Activated CD4-positive, alpha-beta T cell treated with anti-CD3 and anti-CD28 coated beads for 24 hours (primary cell): ENCODE results near the gene SYT9.
"Not testable (repeated sequence)": the region's sequence is repeated elsewhere in the genome, so short reads cannot be mapped to it uniquely, and the experiment has no call there.

Source experiments
- DNase-seq, 2 donors: peaks; one replicate each; pipeline ENCODE4 v3.0.0-alpha.2; 2020; ENCODE audit warnings: low read depth in 2 of 2

SYT9 gene

DNA sequence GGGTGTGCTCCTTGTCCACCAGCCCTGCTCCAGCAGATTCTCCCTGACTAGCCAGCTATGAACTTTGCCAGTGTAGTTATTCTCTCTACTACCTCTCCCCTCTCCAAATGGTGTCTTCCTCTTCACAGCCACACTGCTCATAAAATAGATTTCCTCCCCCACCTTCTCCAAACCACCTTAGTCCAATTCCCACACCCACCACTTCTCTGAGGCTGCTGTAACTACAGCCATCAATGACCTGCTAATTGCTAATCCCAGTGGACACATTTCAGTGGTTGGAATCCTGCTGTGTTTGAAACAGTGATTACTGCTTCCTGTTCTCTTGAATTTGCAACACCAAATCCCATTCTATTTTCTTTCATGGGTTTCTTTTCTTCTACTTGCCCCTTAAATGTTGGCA is 23.4 kb downstream of the SYT9 start:
- DNase-seq, result no peak

DNA sequence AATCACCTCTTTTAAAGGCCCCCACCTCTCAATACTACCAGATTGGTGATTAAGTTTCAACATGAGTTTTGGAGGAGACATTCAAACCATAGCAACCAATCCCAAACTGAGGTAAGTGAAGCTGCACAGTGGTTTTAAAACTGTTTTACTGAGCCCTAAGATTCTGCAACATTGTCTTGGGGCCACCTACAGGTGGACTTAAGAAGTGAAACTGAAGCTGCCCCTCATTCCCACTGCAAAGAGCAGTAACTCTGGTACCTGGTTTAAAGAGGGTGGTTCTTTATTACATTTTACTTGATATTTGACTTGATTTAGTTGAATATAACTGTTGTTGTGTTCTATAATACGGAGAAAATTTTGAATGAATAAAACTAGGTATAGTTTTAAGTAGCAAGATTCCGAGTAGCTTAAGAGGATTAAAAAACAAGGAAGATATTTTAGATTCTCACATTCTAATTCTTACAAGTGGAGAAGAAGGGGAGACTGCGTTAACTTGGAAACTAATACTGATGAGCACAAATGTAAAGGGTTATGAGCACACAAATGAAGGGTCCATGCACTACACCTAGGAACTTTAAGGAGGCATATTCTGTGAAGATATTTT is 26.7 kb downstream of the SYT9 start:
- no peak for DNase-seq

DNA sequence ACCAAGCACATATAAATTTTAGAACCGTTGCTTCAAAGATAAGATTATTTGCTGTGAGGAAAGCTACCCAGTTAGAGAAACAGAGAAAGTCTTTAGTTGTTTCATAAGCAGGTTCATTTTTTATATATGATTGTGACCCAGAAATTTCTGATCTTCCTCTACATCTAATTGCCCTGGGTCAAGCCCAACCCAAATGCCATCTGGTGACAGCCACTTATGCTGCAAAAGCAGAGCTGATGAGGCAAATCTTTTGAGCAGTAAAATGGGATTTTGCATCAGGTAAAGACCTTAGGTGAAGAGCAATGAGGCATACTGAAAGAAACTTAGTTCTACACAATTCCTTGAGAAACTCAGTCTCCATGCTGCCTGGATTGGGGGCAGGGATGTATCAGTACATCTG is 28.0 kb downstream of the SYT9 start:
- no peak for DNase-seq

DNA sequence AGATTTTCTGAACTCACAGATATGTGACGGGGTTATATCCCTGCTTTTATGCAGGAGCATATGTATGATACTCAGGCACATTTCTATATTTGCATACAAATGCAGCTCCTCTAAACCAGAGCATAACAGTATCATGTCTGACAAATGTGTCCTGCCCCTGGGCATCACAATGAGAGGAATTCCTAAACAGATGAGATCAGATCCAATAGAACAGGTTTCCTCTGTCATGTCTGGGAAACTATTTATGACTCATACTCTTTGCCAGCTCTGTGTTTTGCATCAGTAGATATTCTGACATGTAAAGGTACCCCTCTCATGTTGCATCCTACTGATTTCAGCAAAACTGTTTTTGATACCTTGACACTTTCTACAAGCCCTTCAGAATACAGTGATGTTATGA is 29.4 kb downstream of the SYT9 start:
- no peak for DNase-seq

DNA sequence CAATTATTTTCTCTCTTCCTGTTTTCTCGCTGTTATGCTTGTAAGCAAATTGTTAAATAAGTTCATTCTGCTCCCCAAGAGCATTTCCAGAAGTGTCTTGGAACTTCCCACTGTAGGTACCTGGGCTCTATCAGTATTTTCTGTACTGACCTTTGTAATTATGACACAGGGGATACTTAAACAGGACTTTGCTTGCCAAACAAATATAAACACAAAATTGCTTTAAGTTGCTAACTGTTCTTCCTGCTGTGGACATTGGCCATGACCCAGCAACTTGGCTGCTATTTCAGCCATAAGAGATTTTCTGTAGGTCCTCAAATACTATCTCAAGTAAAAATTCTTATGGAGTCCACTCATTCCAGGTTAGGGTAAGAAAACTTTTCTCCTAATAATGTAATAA is 30.1 kb downstream of the SYT9 start:
- no peak for DNase-seq

DNA sequence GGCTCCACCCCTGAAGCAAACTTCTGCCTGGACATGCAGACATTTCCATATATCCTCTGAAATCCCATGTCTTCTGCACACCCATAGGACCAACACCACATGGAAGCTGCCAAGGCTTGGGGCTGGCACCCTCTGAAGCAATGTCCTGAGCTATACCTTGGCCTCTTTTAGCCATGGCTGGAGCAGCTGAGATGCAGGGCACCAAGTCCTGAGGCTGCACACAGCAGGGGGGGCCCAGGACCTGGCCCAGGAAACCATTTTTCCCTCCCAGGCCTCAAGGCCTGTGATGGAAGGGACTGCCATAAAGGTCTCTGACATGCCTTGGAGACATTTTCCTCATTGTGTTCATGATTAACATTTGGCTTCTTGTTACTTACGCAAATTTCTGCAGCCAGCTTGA is 34.5 kb downstream of the SYT9 start:
- DNase-seq, result no peak

DNA sequence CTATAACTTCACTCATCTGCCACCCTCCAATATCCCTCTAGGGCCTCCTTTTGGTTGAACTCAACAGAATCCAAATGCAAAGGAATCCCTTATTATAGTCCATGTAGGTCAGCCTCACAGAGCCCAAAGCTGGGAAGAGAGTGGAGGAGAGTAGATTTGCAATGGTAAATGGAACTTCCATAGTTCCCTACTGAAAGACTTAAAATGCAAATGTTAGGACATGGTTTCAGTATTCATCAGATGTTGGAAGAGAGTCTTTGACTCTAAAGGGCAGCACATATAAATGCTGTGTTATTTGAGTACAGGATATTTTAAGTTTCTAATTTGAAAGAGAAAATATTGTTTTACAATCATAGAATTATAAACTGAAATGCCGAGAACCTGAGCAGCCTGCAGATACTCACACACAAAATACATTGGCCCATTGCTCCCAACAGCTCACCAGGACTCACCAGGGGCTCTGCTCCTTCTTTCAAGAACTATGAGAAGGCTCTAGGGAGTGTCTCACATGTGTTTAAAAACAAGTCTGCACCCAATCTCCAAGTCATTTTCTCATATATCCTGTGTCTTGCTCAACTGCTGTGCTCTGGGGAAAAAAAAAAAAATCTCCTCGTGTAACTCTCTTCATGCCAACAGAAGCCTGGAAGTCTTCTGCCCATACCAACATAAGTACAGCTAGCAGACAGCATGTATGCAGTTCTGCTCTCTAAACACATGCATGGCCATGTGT is 39.6 kb downstream of the SYT9 start:
- DNase-seq, result no peak

DNA sequence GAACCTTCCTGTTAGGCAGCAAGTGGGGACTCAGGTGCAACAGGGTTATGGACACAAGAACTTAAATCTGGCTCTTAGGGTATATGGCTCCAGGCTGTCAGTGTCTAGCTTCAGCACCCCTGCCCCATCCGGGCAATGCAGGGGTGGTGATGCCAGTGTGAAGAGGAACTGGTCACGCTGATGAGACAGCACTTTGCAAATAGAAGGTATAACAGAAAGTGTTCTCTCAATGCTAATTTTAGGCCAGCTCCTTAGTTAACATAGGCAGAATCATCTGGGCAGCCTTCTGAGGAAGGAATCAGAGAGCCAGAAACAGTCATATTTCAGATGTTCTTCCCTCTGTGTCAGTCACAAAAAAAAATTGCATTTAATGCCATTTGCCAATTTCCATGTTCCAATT is 41.2 kb downstream of the SYT9 start:
- DNase-seq, result no peak

DNA sequence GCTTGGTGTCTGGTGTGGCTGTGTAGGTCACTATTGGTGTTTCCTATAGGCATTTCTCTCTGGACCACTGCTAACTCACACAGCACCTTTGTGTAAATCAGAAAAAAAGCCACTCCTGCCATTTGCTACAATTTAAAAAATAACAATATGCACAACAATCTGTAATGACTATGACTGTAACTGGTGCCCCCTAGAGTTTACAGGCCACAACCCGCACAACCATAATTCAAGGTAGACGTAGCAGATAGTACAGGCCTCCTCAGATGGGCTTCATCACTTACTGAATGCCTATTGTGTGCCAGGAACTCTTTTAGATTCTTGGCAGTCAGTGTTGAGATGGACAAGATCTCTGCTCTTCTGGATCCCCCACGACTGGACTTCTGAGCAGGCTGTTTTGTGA is 47.7 kb downstream of the SYT9 start:
- no peak for DNase-seq

DNA sequence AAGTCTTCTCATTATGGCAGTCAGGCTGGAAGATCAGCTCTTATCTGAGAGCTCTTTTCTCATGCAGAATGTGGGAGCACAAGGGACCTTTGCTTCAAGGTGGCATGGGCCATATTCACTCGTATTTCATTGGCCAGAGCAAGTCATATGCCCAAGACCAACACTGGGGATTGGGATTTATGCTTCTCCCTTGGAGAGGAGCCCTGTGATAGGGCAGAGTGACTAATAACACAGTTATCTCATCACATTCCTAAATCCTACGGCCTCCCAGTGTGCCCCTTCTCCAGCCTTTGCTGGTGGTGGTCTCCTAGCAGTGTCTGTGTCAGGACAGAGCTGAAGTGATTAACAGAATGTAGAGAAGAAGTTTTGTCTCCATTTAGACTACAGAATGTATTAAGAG is 48.6 kb downstream of the SYT9 start:
- DNase-seq, result no peak

DNA sequence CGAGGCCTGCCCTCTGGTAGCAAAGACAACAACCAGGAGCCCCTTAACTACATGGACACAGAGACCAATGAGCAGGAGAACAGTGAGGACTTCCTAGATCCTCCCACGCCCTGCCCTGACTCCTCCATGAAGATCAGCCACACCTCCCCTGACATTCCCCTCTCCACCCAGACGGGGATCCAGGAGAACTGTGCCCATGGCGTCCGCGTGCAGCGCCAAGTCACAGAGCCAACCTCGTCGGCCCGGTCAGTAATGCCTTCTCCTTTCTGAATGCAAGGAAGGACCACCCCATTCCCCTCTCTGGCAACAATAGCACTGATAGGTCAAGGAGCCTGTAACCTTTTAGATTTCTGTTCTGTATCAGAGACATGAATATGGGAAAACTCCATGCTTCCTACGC is 51.4 kb downstream of the SYT9 start:
- no peak for DNase-seq

DNA sequence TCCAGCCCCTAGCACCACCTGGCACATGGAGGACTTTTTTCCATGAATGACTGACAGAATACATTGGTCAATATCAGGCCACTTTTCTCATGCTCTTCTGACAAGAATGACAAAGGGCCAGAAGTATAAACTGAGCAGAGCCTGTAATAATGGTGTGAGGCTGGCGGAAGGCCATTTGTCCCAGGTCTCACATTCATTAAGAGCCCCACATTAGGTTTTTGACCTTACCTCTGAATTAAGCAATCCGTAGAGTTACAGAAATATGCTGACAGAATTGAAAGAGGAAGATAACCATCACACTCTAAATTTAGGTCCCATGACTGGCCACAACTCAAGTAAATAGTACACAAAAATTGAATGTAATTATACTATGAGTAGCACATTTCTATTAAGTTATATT is 55.2 kb downstream of the SYT9 start:
- DNase-seq, result no peak

DNA sequence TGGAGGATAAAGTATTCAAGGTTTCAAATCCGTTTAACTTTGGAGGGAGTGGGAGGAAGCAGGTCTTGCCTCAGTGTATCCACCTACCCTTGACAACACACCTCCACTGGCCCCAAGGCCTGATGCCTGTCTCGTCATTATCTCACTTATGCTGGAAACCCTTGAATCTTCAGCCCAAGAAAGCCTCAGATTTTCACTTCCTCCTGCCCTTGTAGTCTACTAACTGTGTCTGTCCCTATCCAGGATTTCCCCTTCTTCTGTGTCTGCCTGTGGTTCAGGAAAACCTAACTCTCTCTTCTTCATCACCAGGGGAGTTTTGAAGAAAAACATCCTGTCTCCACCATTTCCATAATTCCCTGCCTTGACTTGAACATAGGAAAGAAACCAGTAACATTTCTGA is 56.1 kb downstream of the SYT9 start:
- DNase-seq, result no peak

DNA sequence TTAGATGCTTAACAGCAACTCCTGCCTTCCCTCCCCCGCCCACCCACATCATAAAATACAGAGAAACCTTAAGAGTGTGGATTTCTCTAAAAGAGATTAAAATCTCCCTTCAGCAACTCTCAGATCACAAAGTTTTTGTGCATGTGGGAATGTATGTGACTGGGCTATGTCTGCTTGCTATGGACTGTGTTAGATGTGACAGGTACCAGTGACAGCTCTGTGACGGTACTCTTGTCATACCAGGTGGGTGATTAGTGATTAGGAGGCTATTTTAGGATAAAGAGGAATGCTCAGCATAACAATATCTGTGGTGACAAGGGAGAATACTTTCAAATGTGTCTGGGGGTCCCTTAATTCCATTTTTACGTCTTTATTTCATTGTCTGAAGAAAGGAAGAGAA is 60.2 kb downstream of the SYT9 start:
- no peak for DNase-seq

DNA sequence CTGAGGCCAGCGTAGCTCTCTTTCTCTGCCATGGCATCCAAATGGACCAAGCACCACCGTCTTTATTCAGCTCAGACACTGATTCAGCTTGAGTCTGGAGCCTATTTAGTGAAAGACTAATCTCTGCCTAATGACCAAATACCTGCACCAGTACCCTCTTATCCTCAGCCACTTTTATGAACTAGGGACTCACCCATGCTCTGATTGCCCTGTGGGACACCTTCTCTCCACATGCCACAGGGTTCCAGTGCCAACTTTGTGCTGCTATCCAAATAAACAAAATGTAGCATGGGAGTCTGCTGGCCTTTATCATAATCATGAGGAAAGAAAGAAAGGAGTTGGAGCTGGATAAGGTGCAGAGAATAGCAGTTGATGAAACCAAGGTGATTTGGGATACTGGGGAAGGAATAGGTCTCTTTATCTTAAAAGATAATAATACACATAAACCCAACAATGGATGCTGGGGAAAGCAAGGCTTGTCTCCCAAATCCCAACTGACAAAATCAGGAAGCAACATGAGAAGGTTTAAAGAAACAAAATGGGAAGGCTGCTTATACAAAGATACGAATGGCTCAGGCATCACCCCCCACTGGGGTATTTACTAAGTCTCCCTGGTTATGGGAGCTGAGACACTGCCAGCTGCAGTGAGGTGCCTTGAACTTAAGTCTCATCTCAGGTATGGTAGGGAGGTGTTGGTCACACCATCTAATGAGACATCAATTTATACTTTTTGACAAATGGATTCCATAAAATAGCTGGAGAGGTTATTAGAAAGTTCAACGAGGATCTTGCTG is 63.3 kb downstream of the SYT9 start:
- no peak for DNase-seq

DNA sequence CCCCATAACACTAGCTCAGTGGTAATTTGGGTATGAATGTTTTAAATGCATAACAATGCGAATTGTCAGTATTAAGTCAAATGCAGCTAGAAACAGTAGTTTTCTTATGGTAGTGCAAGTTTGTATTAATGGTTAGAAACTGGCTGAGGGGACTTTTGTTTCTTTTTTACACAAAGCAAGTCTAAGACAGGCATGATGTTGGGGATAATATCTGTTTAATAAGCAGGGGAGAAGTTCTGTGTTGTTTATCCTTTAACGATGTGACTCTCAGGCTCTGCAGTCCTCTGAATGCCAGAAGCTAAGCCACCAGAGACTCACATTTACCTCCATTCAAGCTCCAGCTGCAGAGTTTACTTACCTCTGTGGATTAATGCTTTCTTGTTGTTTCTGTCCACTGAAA is 67.8 kb downstream of the SYT9 start:
- DNase-seq, result no peak

DNA sequence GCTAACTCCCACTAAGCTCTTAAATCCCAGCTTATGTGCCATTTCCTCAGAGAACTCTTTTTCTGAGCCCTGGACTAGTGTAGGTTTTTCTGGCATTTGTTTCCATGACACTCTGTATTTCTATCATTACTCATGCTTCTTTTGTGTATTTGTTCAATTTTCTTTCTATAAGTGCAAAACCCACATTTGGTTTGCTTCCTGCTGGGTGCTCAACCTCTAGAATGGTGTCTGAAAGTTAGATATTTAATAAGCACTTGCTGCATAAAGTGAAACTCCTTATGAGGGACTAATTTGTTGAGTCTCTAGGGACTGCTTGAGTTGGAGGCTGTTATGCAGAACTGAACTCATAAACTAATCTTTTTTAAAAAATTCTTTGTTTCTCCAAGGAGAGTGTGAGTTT is 68.6 kb downstream of the SYT9 start:
- DNase-seq, result no peak

DNA sequence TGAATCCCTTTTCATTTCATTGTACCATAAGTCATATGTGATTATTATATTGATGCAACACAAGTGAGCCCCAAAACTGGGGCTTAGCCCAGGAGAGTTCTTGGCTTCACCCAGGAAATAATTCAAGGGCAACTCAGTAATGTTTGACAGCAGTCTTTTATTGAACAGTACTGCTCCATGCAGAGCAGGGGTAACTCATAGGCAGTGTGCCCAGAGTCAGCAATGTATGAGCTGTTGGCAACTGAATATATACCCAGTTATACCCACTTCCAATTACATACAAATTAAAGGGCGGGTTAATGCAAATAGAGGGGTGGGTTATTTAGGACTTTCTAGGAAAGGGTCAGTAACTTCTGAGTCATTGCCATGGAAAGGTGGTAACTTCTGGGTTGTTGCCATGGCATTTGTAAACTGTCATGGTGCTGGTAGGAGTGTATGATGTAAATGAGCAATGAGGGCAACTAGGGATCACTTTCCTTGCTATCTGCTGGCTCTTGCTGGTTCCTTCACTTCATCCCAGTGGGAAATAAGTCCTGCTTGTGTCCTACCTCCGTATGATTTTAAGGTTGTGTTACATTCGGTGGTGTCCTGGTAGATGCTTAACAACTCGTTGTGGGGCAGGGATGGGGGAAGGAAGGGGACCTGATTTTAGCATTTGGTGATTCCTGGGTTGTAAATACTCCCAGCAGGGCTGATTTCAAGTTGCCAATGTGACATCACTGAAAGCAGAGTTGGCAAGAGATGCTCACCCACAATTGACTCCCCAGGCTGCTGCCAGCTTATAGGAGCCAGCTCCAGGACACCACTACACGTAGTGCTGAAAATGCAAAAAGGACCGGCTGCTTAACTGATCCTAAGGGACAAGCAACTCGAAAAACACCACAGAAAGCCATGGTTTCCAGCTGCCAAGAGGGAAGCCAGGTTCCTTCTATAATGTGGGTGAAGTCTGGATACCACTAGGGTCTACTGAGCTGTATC is 70.1 kb downstream of the SYT9 start:
- DNase-seq, result no peak

DNA sequence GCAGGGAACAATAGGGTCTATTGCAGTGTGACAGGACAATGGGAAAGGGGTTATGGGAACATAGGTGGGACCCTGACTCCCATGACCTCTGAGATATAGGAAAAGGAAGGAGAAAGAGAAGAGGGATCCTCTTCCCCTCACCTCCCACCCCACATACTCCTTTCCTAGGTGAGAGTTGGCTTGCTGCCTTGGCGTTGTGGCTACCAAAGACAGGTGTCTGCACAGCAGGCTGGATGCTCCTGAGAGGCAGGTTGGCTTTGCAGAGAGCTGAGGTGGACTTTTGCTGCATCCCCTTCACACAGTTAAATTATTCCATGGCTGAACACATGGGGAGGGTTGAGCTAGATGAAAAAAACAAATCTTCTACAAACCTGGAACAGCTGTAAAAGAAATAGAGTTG is 80.7 kb downstream of the SYT9 start:
- no peak for DNase-seq

DNA sequence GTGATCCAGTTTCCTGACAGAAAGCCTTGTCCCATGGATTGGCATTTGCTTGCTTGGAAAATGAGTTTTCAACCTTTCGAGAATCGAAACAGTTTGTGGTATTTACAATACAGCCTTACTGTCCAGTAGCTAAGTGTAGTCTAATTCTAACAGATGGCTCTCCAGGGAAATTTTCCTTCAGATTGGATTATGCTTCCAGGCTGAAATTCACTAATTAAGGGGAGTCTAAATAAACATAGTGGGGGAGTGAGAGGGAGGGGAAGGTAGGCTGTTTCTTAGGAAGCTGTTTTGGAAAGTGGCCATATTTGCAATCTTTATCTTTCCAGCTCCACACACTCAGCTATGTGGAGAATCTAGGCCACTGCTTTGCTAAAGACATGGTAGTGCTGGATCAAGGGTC is 81.3 kb downstream of the SYT9 start:
- no peak for DNase-seq

DNA sequence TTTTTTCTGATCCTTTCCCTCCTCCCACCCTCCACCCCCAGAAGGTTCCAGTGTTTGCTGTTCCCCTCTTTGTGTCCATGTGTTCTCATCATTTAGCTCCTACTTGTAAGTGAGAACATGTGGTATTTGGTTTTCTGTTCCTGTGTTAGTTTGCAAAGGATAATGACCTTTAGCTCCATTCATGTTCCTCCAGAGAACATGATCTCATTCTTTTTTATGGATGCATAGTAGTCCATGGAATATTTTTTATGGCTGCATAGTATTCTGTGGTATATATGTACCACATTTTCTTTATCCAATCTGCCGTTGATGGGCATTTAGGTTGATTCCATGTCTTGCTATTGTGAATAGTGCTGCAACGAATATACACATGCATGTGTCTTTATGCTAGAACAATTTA is 83.7 kb downstream of the SYT9 start:
- not testable (repeated sequence) for DNase-seq

DNA sequence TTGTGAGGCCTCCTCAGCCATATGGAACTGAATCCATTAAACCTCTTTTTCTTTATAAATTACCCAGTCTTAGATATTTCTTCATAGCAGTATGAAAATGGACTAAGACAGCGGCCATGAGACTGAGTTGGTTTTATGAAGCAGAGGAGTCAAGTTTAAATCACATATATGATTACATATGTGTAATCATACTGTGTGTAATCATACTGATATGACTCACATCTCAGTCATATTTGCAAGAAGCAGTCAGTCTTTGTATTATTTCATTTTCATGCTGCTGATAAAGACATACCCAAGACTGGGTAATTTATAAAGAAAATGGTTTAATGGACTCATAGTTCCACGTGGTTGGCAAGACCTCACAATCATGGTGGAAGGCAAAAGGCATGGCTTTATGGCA is 89.8 kb downstream of the SYT9 start:
- no peak for DNase-seq
